ENCODE results near the gene PALLD. TPM values are rescaled to one million over a fixed set of nuclear protein-coding genes. Genes with fewer than 3 reads are reported as not detected.

Gene PALLD
- total RNA-seq, 1 donor from 2014 or later: 16.4 TPM

DNA sequence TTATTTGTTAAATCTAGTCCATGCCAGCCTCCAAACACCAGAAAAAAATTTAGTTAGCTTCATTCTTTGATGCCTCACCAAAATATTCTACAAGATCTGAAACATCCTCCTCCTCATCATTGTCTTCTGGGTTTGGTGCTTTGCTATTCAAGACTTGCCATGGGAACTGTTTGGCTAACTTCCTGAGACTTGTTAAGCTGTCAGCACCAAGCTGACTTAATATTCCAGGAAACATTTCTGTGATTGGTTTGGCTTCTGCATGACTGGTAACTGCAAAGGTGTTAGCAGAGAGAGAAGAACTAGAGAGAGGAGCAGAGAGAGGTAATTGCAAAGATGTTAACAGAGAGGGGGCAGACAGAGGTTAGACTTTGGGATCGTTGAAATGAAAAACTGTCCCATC lies 101.3 kb downstream of the PALLD start:
- H3K4me1 Mint-ChIP-seq (ENCODE audit: unreplicated experiment): no peaks in the 10 kb centered on the region
- no peak overlapping the region for H3K27ac Mint-ChIP-seq (ENCODE audit: unreplicated experiment)

DNA sequence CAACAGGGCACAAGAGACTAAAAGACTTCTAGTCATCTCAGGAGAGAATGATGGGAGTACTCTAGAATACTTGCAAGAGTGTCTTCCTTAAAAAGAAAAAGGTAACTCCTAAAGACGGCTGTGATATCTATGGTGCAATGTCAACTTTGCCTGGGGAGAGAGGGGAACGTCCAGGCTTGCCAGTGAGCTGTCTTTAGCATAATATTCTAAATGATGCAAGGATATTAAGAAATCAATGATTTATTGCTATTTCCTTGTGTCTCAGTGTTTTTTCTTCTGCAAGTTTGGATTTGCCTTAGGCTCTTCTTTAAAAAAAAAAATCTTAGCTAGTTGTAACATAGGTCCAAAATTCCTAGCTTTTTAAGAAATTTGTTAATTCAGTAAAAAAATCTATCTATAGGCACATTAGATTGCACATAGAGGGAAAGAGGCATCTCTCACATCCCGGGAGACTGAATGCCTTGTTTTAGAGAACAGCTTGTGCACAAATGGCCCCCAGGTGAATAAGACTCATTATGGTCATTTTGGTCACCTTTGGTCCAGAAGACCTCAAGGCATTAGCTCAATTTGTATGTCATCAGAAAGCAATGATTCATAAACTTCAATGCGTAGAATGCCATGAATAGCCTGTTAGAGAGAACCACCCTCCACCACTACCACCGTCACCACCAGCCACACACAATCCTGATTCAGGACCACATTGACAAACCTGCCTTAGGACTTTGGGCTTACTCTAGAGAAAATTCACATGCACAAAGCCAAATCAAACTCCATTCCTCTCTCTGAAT lies 104.1 kb downstream of the PALLD start:
- Mint-ChIP-seq H3K27ac (ENCODE audit: unreplicated experiment) (no peak overlapping the region), H3K4me1 (ENCODE audit: unreplicated experiment) (peaks cover 13% of the 10 kb centered on the region), H3K27me3 (ENCODE audit: unreplicated experiment) (no peaks in the 10 kb centered on the region), H3K4me3 (ENCODE audit: unreplicated experiment) (no peak overlapping the region), H3K36me3 (ENCODE audit: low read depth, unreplicated experiment) (no peaks in the 10 kb centered on the region), H3K9me3 (ENCODE audit: unreplicated experiment) (no peaks in the 10 kb centered on the region)
- TF ChIP-seq, protein P1, sequence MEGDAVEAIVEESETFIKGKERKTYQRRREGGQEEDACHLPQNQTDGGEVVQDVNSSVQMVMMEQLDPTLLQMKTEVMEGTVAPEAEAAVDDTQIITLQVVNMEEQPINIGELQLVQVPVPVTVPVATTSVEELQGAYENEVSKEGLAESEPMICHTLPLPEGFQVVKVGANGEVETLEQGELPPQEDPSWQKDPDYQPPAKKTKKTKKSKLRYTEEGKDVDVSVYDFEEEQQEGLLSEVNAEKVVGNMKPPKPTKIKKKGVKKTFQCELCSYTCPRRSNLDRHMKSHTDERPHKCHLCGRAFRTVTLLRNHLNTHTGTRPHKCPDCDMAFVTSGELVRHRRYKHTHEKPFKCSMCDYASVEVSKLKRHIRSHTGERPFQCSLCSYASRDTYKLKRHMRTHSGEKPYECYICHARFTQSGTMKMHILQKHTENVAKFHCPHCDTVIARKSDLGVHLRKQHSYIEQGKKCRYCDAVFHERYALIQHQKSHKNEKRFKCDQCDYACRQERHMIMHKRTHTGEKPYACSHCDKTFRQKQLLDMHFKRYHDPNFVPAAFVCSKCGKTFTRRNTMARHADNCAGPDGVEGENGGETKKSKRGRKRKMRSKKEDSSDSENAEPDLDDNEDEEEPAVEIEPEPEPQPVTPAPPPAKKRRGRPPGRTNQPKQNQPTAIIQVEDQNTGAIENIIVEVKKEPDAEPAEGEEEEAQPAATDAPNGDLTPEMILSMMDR (IDR thresholded peaks at IDR 0.05; ENCODE audit: unreplicated experiment): no peak
- DNase-seq (ENCODE audit: low spot score): no peak

More for the DNA sequence above, 101.3 kb downstream of the PALLD start:
- H3K9me3 Mint-ChIP-seq (ENCODE audit: unreplicated experiment): no peaks in the 10 kb centered on the region
- H3K36me3 Mint-ChIP-seq (ENCODE audit: low read depth, unreplicated experiment): no peaks in the 10 kb centered on the region
- H3K27me3 Mint-ChIP-seq (ENCODE audit: unreplicated experiment): peaks cover 1% of the 10 kb centered on the region
- TF ChIP-seq, protein P1 (IDR thresholded peaks at IDR 0.05; ENCODE audit: unreplicated experiment): no peak
- no peak overlapping the region for H3K4me3 Mint-ChIP-seq (ENCODE audit: unreplicated experiment)
- no peak for DNase-seq (ENCODE audit: low spot score)

DNA sequence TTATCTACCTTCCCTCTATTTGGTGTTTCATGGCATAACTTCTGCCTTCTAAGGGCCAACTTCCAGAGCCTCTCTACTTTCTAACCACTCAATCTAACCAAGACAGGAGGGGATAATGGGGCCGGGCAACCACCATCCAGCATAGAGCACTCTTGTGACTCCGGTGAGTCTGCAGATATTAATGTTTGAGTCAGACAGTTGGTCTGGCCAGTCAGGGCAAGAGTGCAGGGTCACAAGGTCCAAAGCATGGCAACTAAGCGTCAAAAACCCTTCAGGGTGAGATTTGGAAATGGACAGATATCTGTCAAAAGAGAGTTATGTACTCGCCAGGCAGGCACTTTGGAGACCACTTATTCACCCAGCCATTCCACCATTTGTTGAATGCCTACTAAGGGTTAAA lies 105.0 kb downstream of the PALLD start:
- TF ChIP-seq, protein P1 (IDR thresholded peaks at IDR 0.05; ENCODE audit: unreplicated experiment): no peak
- no peak for DNase-seq (ENCODE audit: low spot score)
- Mint-ChIP-seq H3K36me3 (ENCODE audit: low read depth, unreplicated experiment) (no peaks in the 10 kb centered on the region), H3K4me1 (ENCODE audit: unreplicated experiment) (peaks cover 13% of the 10 kb centered on the region), H3K27me3 (ENCODE audit: unreplicated experiment) (no peaks in the 10 kb centered on the region), H3K9me3 (ENCODE audit: unreplicated experiment) (no peaks in the 10 kb centered on the region), H3K27ac (ENCODE audit: unreplicated experiment) (no peak overlapping the region), H3K4me3 (ENCODE audit: unreplicated experiment) (no peak overlapping the region)

DNA sequence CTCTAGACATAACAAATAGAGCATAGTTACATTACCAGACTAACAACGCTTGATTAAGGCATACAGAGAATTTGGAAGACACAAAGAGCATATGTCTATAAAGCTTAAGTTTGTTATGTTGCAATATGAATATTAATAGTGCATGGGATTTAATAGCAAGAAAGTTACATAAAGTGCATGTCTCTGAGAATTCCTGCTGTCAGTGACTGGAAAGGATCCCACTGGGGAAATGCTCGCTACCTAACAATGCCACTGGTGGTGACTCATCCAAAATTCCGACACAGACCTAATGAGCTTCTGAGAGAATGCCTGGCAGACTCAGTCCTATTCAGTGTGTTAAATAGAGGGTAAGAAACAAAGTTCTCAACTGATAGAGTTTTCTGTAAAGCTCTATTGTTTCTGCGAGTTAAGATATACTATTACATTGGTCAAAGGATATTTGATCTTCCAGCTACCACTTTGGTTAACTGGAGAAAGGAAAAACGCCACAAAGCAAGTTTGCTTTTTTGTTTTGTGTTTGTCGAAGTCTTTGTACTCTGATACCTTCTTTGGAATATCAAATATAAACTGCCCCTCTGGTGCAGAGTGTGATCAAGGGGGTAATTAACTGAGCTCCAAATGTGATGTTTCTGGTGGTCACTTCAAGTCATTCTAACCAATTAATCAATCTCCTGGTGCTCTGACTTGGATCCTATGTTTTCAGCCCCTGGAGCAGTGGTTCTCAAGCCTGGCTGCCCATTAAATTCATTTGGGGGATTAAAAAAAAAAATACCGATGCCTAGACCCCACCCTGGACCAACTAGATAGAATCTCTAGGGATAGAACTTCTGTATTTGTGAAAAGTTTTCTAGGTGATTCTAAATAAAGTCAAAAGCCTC lies 107.9 kb downstream of the PALLD start:
- Mint-ChIP-seq H3K4me1 (ENCODE audit: unreplicated experiment) (peaks cover 28% of the 10 kb centered on the region), H3K4me3 (ENCODE audit: unreplicated experiment) (no peak overlapping the region), H3K27me3 (ENCODE audit: unreplicated experiment) (peaks cover 2% of the 10 kb centered on the region), H3K27ac (ENCODE audit: unreplicated experiment) (peak overlapping the region; percentile 64), H3K9me3 (ENCODE audit: unreplicated experiment) (no peaks in the 10 kb centered on the region), H3K36me3 (ENCODE audit: low read depth, unreplicated experiment) (no peaks in the 10 kb centered on the region)
- peak; percentile 13 for DNase-seq (ENCODE audit: low spot score)
- TF ChIP-seq, protein P1 (IDR thresholded peaks at IDR 0.05; ENCODE audit: unreplicated experiment): no peak
